Gastroesophageal sphincter (tissue), 4 donors: ENCODE measurements around the gene C1QTNF12. TPM values are rescaled to one million over a fixed set of nuclear protein-coding genes. Genes with fewer than 3 reads are reported as not detected.

Experiments used
- ATAC-seq: fragments of 150-250 bp; one replicate; pipeline ENCODE4 v1.9.1; 2016; ENCODE audit warnings: mild to moderate bottlenecking, moderate library complexity
- H3K27ac ChIP-seq, 4 donors: fragments of 200-600 bp; sonication (generic) in 3 of 4; 1 replicate in 3 of 4; 2 replicates in 1 of 4; pipeline ENCODE4 v1.5.1; 2016 to 2019
- H3K27me3 ChIP-seq: fragments of 200-600 bp; sonication (generic); one replicate; pipeline ENCODE4 v1.5.1; 2019
- H3K36me3 ChIP-seq, 2 donors: fragments of 200-600 bp; sonication (generic); one replicate each; pipeline ENCODE4 v1.5.1; 2019; ENCODE audit warnings: control low read depth in 1 of 2
- H3K4me1 ChIP-seq, 3 donors: fragments of 200-600 bp; sonication (generic); 1 replicate in 2 of 3; 2 replicates in 1 of 3; pipeline ENCODE4 v1.5.1; 2016 to 2019; ENCODE audit warnings: control low read depth in 2 of 3
- H3K4me3 ChIP-seq, 2 donors: fragments of 200-600 bp; sonication (generic); one replicate each; pipeline ENCODE4 v1.5.1; 2019; ENCODE audit warnings: mild to moderate bottlenecking in 1 of 2, moderate library complexity in 1 of 2
- H3K9me3 ChIP-seq, 3 donors: fragments of 200-600 bp; sonication (generic); one replicate each; pipeline ENCODE4 v1.5.1; 2017 to 2019; ENCODE audit warnings: control low read depth in 2 of 3
- CTCF ChIP-seq, 4 experiments: fragments of 200-600 bp in 2 of 4; fragments of 450-650 bp in 2 of 4; sonication (generic) in 1 of 4; IDR thresholded peaks; one replicate each; pipeline ENCODE4 v1.5.1; 2017 to 2019; ENCODE audit warnings: antibody characterized with exemption in 4 of 4, mild to moderate bottlenecking in 2 of 4, moderate library complexity in 2 of 4
- EP300 ChIP-seq: sonication (generic); formaldehyde crosslinking; IDR thresholded peaks from one replicate; pipeline ENCODE4 v1.6.1; 2017; ENCODE audit warnings: antibody characterized with exemption, mild to moderate bottlenecking
- POLR2A ChIP-seq, 2 donors: fragments of 450-650 bp; IDR thresholded peaks; one replicate each; pipeline ENCODE4 v1.6.1; 2017; ENCODE audit warnings: antibody characterized with exemption in 2 of 2, mild to moderate bottlenecking in 2 of 2, moderate library complexity in 1 of 2
- POLR2AphosphoS5 ChIP-seq: sonication (generic); formaldehyde crosslinking; IDR thresholded peaks from one replicate; pipeline ENCODE4 v1.6.1; 2017; ENCODE audit warnings: antibody characterized with exemption
- WGBS, 2 donors: methylation state at CpG; one replicate each; pipeline ENCODE4 v1.1.5; 2018; ENCODE audit warnings: low coverage in 1 of 2; 5-methylcytosine and 5-hydroxymethylcytosine counted together
- total RNA-seq, 4 donors: library from RNA; depleted of rRNA; stranded (reverse); fragments of >200 nt; gene quantifications; one replicate each; pipeline ENCODE4 v1.1.0, GENCODE V29; 2016

Gene C1QTNF12
- total RNA-seq, 4 donors from 2014 or later: 0.96 to 2.8 (median 1.7) TPM

GRCh38 chr1:1280782-1281481, 34.4 kb upstream of the C1QTNF12 start:
- Histone ChIP-seq H3K9me3 (no peaks in the 10 kb centered on the region), H3K27ac (no peak overlapping the region), H3K27me3 (peaks cover 27% of the 10 kb centered on the region), H3K4me3 (no peak overlapping the region), H3K36me3 (no peaks in the 10 kb centered on the region), H3K4me1 (no peaks in the 10 kb centered on the region)
- TF ChIP-seq POLR2A (IDR thresholded peaks at IDR 0.05): no peak
- no peak for ATAC-seq
- no CpG with 5 or more reads among the region's 21 CpGs for WGBS, 2 donors

- Histone ChIP-seq H3K27ac (no peak overlapping the region), H3K9me3 (no peaks in the 10 kb centered on the region), H3K36me3 (no peaks in the 10 kb centered on the region), H3K4me1 (peaks cover 0 to 14% (median 6%) of the 10 kb centered on the region in 3 donors), H3K27me3 (peaks cover 10% of the 10 kb centered on the region), H3K4me3 (no peak overlapping the region)
- ATAC-seq: no peak
- 82 to 93% methylated on average over 8 to 13 of the region's 17 CpGs for WGBS, 2 donors
- no peak for TF ChIP-seq POLR2AphosphoS5
- no peak for TF ChIP-seq EP300
- no peak for TF ChIP-seq CTCF (IDR thresholded peaks at IDR 0.05)
- TF ChIP-seq POLR2A (IDR thresholded peaks at IDR 0.05): no peak
Measured at GRCh38 chr1:1279028-1279427, 32.5 kb upstream of the C1QTNF12 start.

- Histone ChIP-seq H3K27ac (no peak overlapping the region), H3K36me3 (no peaks in the 10 kb centered on the region), H3K9me3 (no peaks in the 10 kb centered on the region), H3K4me3 (no peak overlapping the region), H3K4me1 (peaks cover 0 to 14% (median 6%) of the 10 kb centered on the region in 3 donors), H3K27me3 (peaks cover 8% of the 10 kb centered on the region)
- 90 to 100% methylated on average over 2 to 4 of the region's 13 CpGs for WGBS, 2 donors
- TF ChIP-seq CTCF (IDR thresholded peaks at IDR 0.05): no peak
- TF ChIP-seq POLR2A (IDR thresholded peaks at IDR 0.05): no peak
- no peak for TF ChIP-seq POLR2AphosphoS5
- TF ChIP-seq EP300: no peak
- ATAC-seq: no peak
Measured at GRCh38 chr1:1278620-1279019, 32.1 kb upstream of the C1QTNF12 start.

GRCh38 chr1:1275836-1276235, 29.3 kb upstream of the C1QTNF12 start:
- no peak overlapping the region for H3K27ac ChIP-seq
- no peak for ATAC-seq
- TF ChIP-seq EP300: no peak
- TF ChIP-seq CTCF (IDR thresholded peaks at IDR 0.05): no peak
- H3K4me1 ChIP-seq: peaks cover 3 to 36% (median 26%) of the 10 kb centered on the region in 3 donors
- no peaks in the 10 kb centered on the region for H3K9me3 ChIP-seq
- no peaks in the 10 kb centered on the region for H3K27me3 ChIP-seq
- WGBS, 2 donors: 64 to 80% methylated on average over 5 to 9 of the region's 9 CpGs
- H3K4me3 ChIP-seq: no peak overlapping the region
- H3K36me3 ChIP-seq: peaks cover 0 to 3% of the 10 kb centered on the region in 2 donors

GRCh38 chr1:1274931-1275431, 28.5 kb upstream of the C1QTNF12 start:
- Histone ChIP-seq H3K4me3 (peak overlapping the region in 1 of 2 donors; percentile 99), H3K4me1 (peaks cover 6 to 44% (median 34%) of the 10 kb centered on the region in 3 donors), H3K27ac (peak overlapping the region in 2 of 4 donors; percentile 86 to 89), H3K36me3 (peaks cover 0 to 4% of the 10 kb centered on the region in 2 donors), H3K9me3 (no peaks in the 10 kb centered on the region), H3K27me3 (no peaks in the 10 kb centered on the region)
- no CpG with 5 or more reads among the region's 15 CpGs for WGBS, 2 donors
- TF ChIP-seq POLR2AphosphoS5 (no peak), POLR2A (IDR thresholded peaks at IDR 0.05) (no peak), EP300 (no peak), CTCF (IDR thresholded peaks at IDR 0.05) (no peak)
- ATAC-seq: no peak
